ENCODE data around the gene LEMD1.

DNA sequence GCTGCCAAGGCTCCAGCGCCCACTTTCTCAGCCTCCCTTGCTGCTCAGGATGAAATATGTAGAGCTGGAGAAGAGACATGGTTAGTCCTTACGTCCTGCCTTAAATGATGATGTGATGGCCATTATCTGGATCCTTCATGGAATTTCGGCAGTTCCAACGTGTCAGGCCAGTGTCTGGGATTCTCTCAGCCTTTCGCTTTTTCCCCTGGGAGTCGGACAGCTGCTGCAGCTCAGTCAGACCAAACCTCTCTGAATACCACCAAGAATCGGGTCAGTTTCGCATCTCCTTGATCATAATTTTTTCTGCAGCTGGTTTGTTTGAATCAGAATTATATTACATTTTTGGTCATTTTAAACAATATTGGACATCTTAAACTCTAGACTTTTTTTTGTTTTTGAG, 42.8 kb downstream of the LEMD1 start:
- TF ChIP-seq POLR2A (IDR thresholded peaks at IDR 0.05), result no peak
- TF ChIP-seq, protein P1, sequence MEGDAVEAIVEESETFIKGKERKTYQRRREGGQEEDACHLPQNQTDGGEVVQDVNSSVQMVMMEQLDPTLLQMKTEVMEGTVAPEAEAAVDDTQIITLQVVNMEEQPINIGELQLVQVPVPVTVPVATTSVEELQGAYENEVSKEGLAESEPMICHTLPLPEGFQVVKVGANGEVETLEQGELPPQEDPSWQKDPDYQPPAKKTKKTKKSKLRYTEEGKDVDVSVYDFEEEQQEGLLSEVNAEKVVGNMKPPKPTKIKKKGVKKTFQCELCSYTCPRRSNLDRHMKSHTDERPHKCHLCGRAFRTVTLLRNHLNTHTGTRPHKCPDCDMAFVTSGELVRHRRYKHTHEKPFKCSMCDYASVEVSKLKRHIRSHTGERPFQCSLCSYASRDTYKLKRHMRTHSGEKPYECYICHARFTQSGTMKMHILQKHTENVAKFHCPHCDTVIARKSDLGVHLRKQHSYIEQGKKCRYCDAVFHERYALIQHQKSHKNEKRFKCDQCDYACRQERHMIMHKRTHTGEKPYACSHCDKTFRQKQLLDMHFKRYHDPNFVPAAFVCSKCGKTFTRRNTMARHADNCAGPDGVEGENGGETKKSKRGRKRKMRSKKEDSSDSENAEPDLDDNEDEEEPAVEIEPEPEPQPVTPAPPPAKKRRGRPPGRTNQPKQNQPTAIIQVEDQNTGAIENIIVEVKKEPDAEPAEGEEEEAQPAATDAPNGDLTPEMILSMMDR (IDR thresholded peaks at IDR 0.05), result no peak
